ENCODE results near the gene PHACTR1.

PHACTR1 gene

GRCh38 chr6:13065581-13065980 is 349.0 kb downstream of the PHACTR1 start:
- Histone ChIP-seq H3K27me3 (ENCODE audit: low read depth, low read length) (peaks cover 5% of the 10 kb centered on the region; the same call in 1 of the 2 replicates), H3K4me3 (ENCODE audit: low read length) (no peak overlapping the region), H3K4me2 (ENCODE audit: low read length) (no peak overlapping the region), H3K79me2 (ENCODE audit: low read length) (no peaks in the 10 kb centered on the region), H3K4me1 (ENCODE audit: low read length) (no peaks in the 10 kb centered on the region), H3K36me3 (replicated peaks; ENCODE audit: low read depth, low read length) (no peaks in the 10 kb centered on the region), H3K9ac (ENCODE audit: low read length) (no peak overlapping the region), H3K9me3 (ENCODE audit: insufficient read depth, low read length) (no peaks in the 10 kb centered on the region), H2AFZ (ENCODE audit: low read depth, low read length) (no peak overlapping the region), H3K27ac (ENCODE audit: low read length) (no peak overlapping the region), H4K20me1 (ENCODE audit: insufficient read depth, low read length) (no peaks in the 10 kb centered on the region)
- TF ChIP-seq EZH2phosphoT487 (IDR thresholded peaks at IDR 0.05; ENCODE audit: low read depth) (no peak), CTCF (IDR thresholded peaks at IDR 0.05; ENCODE audit: low read depth, low read length) (no peak)

- Histone ChIP-seq H3K9ac (ENCODE audit: low read length) (no peak overlapping the region), H4K20me1 (ENCODE audit: insufficient read depth, low read length) (no peaks in the 10 kb centered on the region), H3K4me2 (ENCODE audit: low read length) (no peak overlapping the region), H3K27ac (ENCODE audit: low read length) (no peak overlapping the region), H3K79me2 (ENCODE audit: low read length) (no peaks in the 10 kb centered on the region), H3K27me3 (ENCODE audit: low read depth, low read length) (peaks cover 2% of the 10 kb centered on the region; the same call in 1 of the 2 replicates), H3K9me3 (ENCODE audit: insufficient read depth, low read length) (no peaks in the 10 kb centered on the region), H3K36me3 (replicated peaks; ENCODE audit: low read depth, low read length) (no peaks in the 10 kb centered on the region), H2AFZ (ENCODE audit: low read depth, low read length) (no peak overlapping the region), H3K4me1 (ENCODE audit: low read length) (no peaks in the 10 kb centered on the region), H3K4me3 (ENCODE audit: low read length) (no peak overlapping the region)
- TF ChIP-seq EZH2phosphoT487 (IDR thresholded peaks at IDR 0.05; ENCODE audit: low read depth): no peak
- TF ChIP-seq CTCF (IDR thresholded peaks at IDR 0.05; ENCODE audit: low read depth, low read length): no peak
These were observed 349.5 kb downstream of the PHACTR1 start for GRCh38 chr6:13066050-13066449.

GRCh38 chr6:13066820-13067219 is 350.3 kb downstream of the PHACTR1 start:
- H2AFZ ChIP-seq (ENCODE audit: low read depth, low read length): no peak overlapping the region
- no peaks in the 10 kb centered on the region for H4K20me1 ChIP-seq (ENCODE audit: insufficient read depth, low read length)
- H3K27me3 ChIP-seq (ENCODE audit: low read depth, low read length): no peaks in the 10 kb centered on the region
- H3K4me1 ChIP-seq (ENCODE audit: low read length): no peaks in the 10 kb centered on the region
- H3K79me2 ChIP-seq (ENCODE audit: low read length): no peaks in the 10 kb centered on the region
- H3K4me3 ChIP-seq (ENCODE audit: low read length): no peak overlapping the region
- H3K9ac ChIP-seq (ENCODE audit: low read length): no peak overlapping the region
- no peak overlapping the region for H3K4me2 ChIP-seq (ENCODE audit: low read length)
- no peak for TF ChIP-seq CTCF (IDR thresholded peaks at IDR 0.05; ENCODE audit: low read depth, low read length)
- TF ChIP-seq EZH2phosphoT487 (IDR thresholded peaks at IDR 0.05; ENCODE audit: low read depth): no peak
- H3K27ac ChIP-seq (ENCODE audit: low read length): no peak overlapping the region
- H3K9me3 ChIP-seq (ENCODE audit: insufficient read depth, low read length): no peaks in the 10 kb centered on the region
- no peaks in the 10 kb centered on the region for H3K36me3 ChIP-seq (replicated peaks; ENCODE audit: low read depth, low read length)

GRCh38 chr6:13068586-13069210 is 352.1 kb downstream of the PHACTR1 start:
- H3K36me3 ChIP-seq (replicated peaks; ENCODE audit: low read depth, low read length): no peaks in the 10 kb centered on the region
- no peak overlapping the region for H3K27ac ChIP-seq (ENCODE audit: low read length)
- H2AFZ ChIP-seq (ENCODE audit: low read depth, low read length): no peak overlapping the region
- no peaks in the 10 kb centered on the region for H3K79me2 ChIP-seq (ENCODE audit: low read length)
- H3K9me3 ChIP-seq (ENCODE audit: insufficient read depth, low read length): no peaks in the 10 kb centered on the region
- H3K27me3 ChIP-seq (ENCODE audit: low read depth, low read length): no peaks in the 10 kb centered on the region
- H3K4me1 ChIP-seq (ENCODE audit: low read length): no peaks in the 10 kb centered on the region
- H3K9ac ChIP-seq (ENCODE audit: low read length): no peak overlapping the region
- no peak for TF ChIP-seq EZH2phosphoT487 (IDR thresholded peaks at IDR 0.05; ENCODE audit: low read depth)
- TF ChIP-seq CTCF (IDR thresholded peaks at IDR 0.05; ENCODE audit: low read depth, low read length): no peak
- H3K4me2 ChIP-seq (ENCODE audit: low read length): no peak overlapping the region
- H3K4me3 ChIP-seq (ENCODE audit: low read length): no peak overlapping the region
- H4K20me1 ChIP-seq (ENCODE audit: insufficient read depth, low read length): no peaks in the 10 kb centered on the region

Data from OCI-LY3 (cell line).